K562 (cell line): Measurements from ENCODE around the gene MCRS1. TPM values are rescaled to one million over a fixed set of nuclear protein-coding genes. Genes with fewer than 3 reads are reported as not detected.

Experiments
- ATAC-seq: fragments of 200-7000 bp; cut with Tn5 transposase; 3 replicates; pipeline ENCODE4 v1.9.1; 2020; ENCODE audit warnings: moderate library complexity
- BruUV-seq: library from RNA; stranded (reverse); fragments of 400-500 nt; replicated peaks from 2 replicates; lab custom pipeline; 2021; lab: Mats Ljungman, UMichigan
- CTCF ChIA-PET: fragments of 300-600 bp; formaldehyde crosslinking; extraction: SDS; loops from one replicate; lab custom pipeline; 2021; ENCODE audit warnings: low intra/inter-chr PET ratio; lab: Yijun Ruan, JAX
- POLR2A ChIA-PET: fragments of 300-600, 350-650 bp; sonication (Branson Sonifier 250); formaldehyde crosslinking; extraction: SDS; loops from one replicate; lab custom pipeline; 2021; ENCODE audit warnings: antibody characterized with exemption, inconsistent platforms; lab: Yijun Ruan, JAX
- DNase-seq, 4 experiments: peaks; one replicate each; pipeline versions ENCODE4 v3.0.0 to v3.0.0-alpha.2; 2011 to 2018; ENCODE audit warnings: low spot score in 3 of 4, mixed read lengths in 3 of 4; ENCODE audit errors: extremely low read depth in 1 of 4
- FAIRE-seq: peaks from 2 replicates; lab custom pipeline; 2011; peaks lifted over from hg19 to GRCh38; lab: Jason Lieb, UNC
- H2AFZ ChIP-seq: 2 replicates; pipeline ENCODE4 v1.6.0; 2011; ENCODE audit warnings: low read depth, low read length, control low read depth, inconsistent platforms
- H3K27ac ChIP-seq: fragments of 200-600 bp; 3 replicates; pipeline ENCODE4 v1.8.0; 2011; ENCODE audit warnings: low read depth, mild to moderate bottlenecking, control low read depth, inconsistent platforms, low read length, moderate library complexity, mixed read lengths; ENCODE audit errors: extremely low read depth
- H3K27me3 ChIP-seq, 2 experiments: fragments of 300-600 bp in 1 of 2; 2 replicates in 1 of 2; 3 replicates in 1 of 2; pipeline versions ENCODE4 v1.6.0 to v1.8.0; 2011; ENCODE audit warnings: inconsistent platforms in 2 of 2, low read length in 2 of 2, mild to moderate bottlenecking in 1 of 2, mixed read lengths in 1 of 2, moderate library complexity in 1 of 2; ENCODE audit not compliant: control insufficient read depth in 2 of 2, insufficient read depth in 2 of 2
- H3K36me3 ChIP-seq: fragments of 300-600 bp; 3 replicates; pipeline ENCODE4 v1.8.0; 2011; ENCODE audit warnings: mild to moderate bottlenecking, low read length, inconsistent platforms; ENCODE audit not compliant: control insufficient read depth, insufficient read depth
- H3K4me1 ChIP-seq, 2 experiments: fragments of 200-600 bp in 1 of 2; replicated peaks in 1 of 2; 2 replicates in 1 of 2; 3 replicates in 1 of 2; pipeline versions ENCODE4 v1.5.1 to v1.8.0; 2011; ENCODE audit warnings: inconsistent platforms in 2 of 2, low read length in 2 of 2, mild to moderate bottlenecking in 1 of 2, mixed read lengths in 1 of 2, moderate library complexity in 1 of 2; ENCODE audit not compliant: control insufficient read depth in 2 of 2, insufficient read depth in 2 of 2
- H3K4me2 ChIP-seq: 2 replicates; pipeline ENCODE4 v1.6.1; 2011; ENCODE audit warnings: low read length, control low read depth, inconsistent platforms, mixed read lengths; ENCODE audit not compliant: insufficient read depth
- H3K4me3 ChIP-seq: fragments of 200-600 bp; sonication (generic), shearing (Covaris generic); 2 replicates; pipeline ENCODE4 v1.5.1; 2016; ENCODE audit warnings: control low read depth, inconsistent platforms
- H3K79me2 ChIP-seq: fragments of 200-600 bp; 3 replicates; pipeline ENCODE4 v1.8.0; 2011; ENCODE audit warnings: low read length, inconsistent platforms; ENCODE audit not compliant: control insufficient read depth, insufficient read depth
- H3K9ac ChIP-seq, 2 experiments: 2 replicates each; pipeline versions ENCODE4 v1.6.0 to v1.6.1; 2011; ENCODE audit warnings: low read depth in 2 of 2, low read length in 2 of 2, control low read depth in 1 of 2, inconsistent platforms in 1 of 2, mild to moderate bottlenecking in 1 of 2, mixed read lengths in 1 of 2; ENCODE audit not compliant: insufficient read depth in 1 of 2
- H3K9me1 ChIP-seq: one replicate; pipeline ENCODE4 v1.6.0; 2011; ENCODE audit warnings: inconsistent platforms, mild to moderate bottlenecking, low read length, moderate library complexity; ENCODE audit not compliant: control insufficient read depth, insufficient read depth
- H3K9me3 ChIP-seq: replicated peaks from 2 replicates; pipeline ENCODE4 v1.5.1; 2011; ENCODE audit warnings: low read depth, low read length, inconsistent platforms; ENCODE audit not compliant: control insufficient read depth, insufficient read depth
- H4K20me1 ChIP-seq: replicated peaks from 2 replicates; pipeline ENCODE4 v1.6.1; 2011; ENCODE audit warnings: low read length, inconsistent platforms, mixed read lengths; ENCODE audit not compliant: control insufficient read depth, insufficient read depth
- CEBPB ChIP-seq: fragments of 450-650 bp; IDR thresholded peaks from 2 replicates; pipeline ENCODE4 v1.6.1; 2016; ENCODE audit warnings: missing genetic modification characterization, missing compliant biosample characterization
- CEBPG ChIP-seq, 3 experiments: fragments of 200-800 bp in 1 of 3; sonication (Bioruptor generic) in 1 of 3; sonication (generic) in 1 of 3; formaldehyde crosslinking in 1 of 3; IDR thresholded peaks in 2 of 3; conservative IDR thresholded peaks in 1 of 3; 2 replicates each; pipeline versions ENCODE4 v1.6.1 to v1.8.0; 2016 to 2022; ENCODE audit warnings: missing compliant biosample characterization in 2 of 3, missing genetic modification characterization in 2 of 3, mild to moderate bottlenecking in 1 of 3, missing genetic modification reagents in 1 of 3
- CTCF ChIP-seq, 3 experiments: IDR thresholded peaks in 2 of 3; conservative IDR thresholded peaks in 1 of 3; 2 replicates each; pipeline ENCODE4 v1.5.1; 2011 to 2012; ENCODE audit warnings: low read length in 3 of 3, mild to moderate bottlenecking in 3 of 3, control low read depth in 2 of 3, improper control_type of control experiment in 1 of 3, inconsistent platforms in 1 of 3, low read depth in 1 of 3, mixed read lengths in 1 of 3, moderate library complexity in 1 of 3; ENCODE audit not compliant: insufficient read depth in 2 of 3
- HIVEP1 ChIP-seq: fragments of 250-450 bp; sonication (Bioruptor Pico); IDR thresholded peaks from 2 replicates; pipeline ENCODE4 v1.4.0; 2020; ENCODE audit warnings: mild to moderate bottlenecking
- HSF4 ChIP-seq: fragments of 250-450 bp; sonication (Bioruptor Pico); IDR thresholded peaks from 2 replicates; pipeline ENCODE4 v2.1.2; 2022; ENCODE audit warnings: mild to moderate bottlenecking, moderate library complexity, borderline replicate concordance
- TAL1 ChIP-seq: fragments of 450-650 bp; IDR thresholded peaks from 2 replicates; pipeline ENCODE4 v1.6.1; 2016; ENCODE audit warnings: mild to moderate bottlenecking
- WGBS: fragments of 100-300 bp; shearing (Covaris generic); methylation state at CpG from one replicate; pipeline ENCODE4 v1.1.6; 2016; ENCODE audit warnings: low coverage, mixed read lengths; ENCODE audit not compliant: insufficient coverage; ENCODE audit errors: missing lambda C conversion rate; 5-methylcytosine and 5-hydroxymethylcytosine counted together
- in situ Hi-C: fragments of 300-500 bp; cut with MboI; formaldehyde crosslinking; loops from 4 replicates; pipeline ENCODE4 v1.15.0; 2018; ENCODE audit warnings: inconsistent platforms, mixed read lengths
- intact Hi-C: fragments of 100-400 bp; cut with micrococcal nuclease; formaldehyde crosslinking; loops from 2 replicates; pipeline ENCODE4 v1.14.2; 2022
- polyA plus RNA-seq, 8 experiments: library from polyadenylated mRNA; depleted of rRNA in 4 of 8; stranded (reverse) in 5 of 8; unstranded in 3 of 8; fragments of >200 nt; fragmentation: Nextera tagmentation in 2 of 8; fragmentation: Illumina TruSeq in 1 of 8; extraction: Ambion mirVana in 2 of 8; extraction: Trizol in 1 of 8; gene quantifications; 2 replicates each; pipeline versions ENCODE4 v1.2.1 to v1.2.3, GENCODE V29; 2011 to 2014; ENCODE audit warnings: inconsistent platforms in 1 of 8, missing spikeins in 1 of 8
- total RNA-seq, 7 experiments: library from RNA; depleted of rRNA in 6 of 7; stranded (reverse); fragments of >200 nt in 6 of 7; fragmentation: Illumina TruSeq in 2 of 7; extraction: Trizol in 2 of 7; gene quantifications; 2 replicates each; pipeline versions ENCODE4 v1.2.1 to v1.2.3, GENCODE V29; 2011 to 2021; ENCODE audit warnings: low replicate concordance in 1 of 7
- TF ChIP-seq, protein P1 (sequence below): fragments of 450-650 bp; IDR thresholded peaks from 2 replicates; pipeline ENCODE4 v1.6.1; 2016; ENCODE audit warnings: low read depth, mild to moderate bottlenecking, moderate library complexity

MCRS1 gene
- total and polyA plus RNA-seq, 9 of the 15 experiments (the other 6 are each of a cell fraction or from before 2014, with no cell fraction given): 50.0 to 100 (median 73.2) TPM

DNA sequence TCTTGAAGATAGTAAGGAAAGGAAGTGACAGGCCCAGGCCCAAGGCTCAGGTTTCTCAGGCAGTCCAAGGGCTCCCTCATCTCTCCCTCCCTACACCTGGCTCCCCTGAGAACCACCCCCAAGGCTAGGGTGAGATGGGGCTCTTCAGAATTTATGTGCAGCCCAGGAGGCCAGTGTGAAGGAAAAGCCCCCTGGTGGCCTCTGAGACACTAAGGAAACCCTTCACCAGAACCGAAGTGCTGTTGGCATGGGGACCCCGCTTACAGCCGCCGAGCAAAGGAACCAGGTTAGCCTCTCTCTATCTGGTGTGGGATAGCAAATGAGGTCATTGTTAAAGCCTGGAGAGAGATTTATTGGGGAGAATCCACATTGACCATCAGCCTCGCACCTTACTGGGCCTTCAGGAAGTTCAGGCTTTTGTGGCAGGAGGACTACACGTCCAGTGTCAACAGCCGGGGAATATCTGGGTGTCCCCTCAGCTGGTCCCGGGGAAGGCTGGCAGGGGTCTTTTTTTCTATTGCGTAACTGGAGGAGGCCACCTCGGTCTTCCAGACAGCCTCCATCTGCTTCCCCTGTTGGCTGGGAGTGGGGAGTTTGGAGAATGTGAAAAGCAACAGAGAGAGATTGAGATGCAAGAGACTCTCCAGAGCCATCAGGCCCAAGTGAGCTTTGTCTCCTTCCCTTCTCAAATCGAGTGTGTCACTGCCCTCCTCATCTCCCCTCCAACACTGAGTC lies 19.4 kb upstream of the MCRS1 start:
- Histone ChIP-seq H3K27me3 (no peaks in the 10 kb centered on the region), H4K20me1 (no peaks in the 10 kb centered on the region), H3K9me1 (peaks cover 2% of the 10 kb centered on the region), H3K79me2 (no peaks in the 10 kb centered on the region), H2AFZ (no peak overlapping the region), H3K27ac (no peak overlapping the region), H3K9me3 (no peaks in the 10 kb centered on the region), H3K4me2 (no peak overlapping the region), H3K9ac (no peak overlapping the region), H3K4me1 (peaks cover 0 to 8% of the 10 kb centered on the region in 2 experiments; a peak in 1 of 5 replicates), H3K4me3 (no peak overlapping the region), H3K36me3 (peaks cover 36% of the 10 kb centered on the region; the same call in 2 of the 3 replicates)
- in situ Hi-C loops (no loop called here), intact Hi-C loops (no loop called here)
- no TSS peak for BruUV-seq
- DNase-seq: peak in 1 of 4 experiments; percentile 22
- ATAC-seq: peak; percentile 49
- WGBS: 78% methylated on average over 11 of the region's 11 CpGs
- ChIA-PET POLR2A (interaction anchor here (0.5 to 0.8 kb wide), 2 partner anchors 13 to 43 kb away, joined by 3 read pairs; no protein-coding TSS in a partner anchor), CTCF (no interaction called here)
- FAIRE-seq: no peak
- TF ChIP-seq CEBPG (CRISPR knock-in tag; IDR thresholded peaks at IDR 0.05) (no peak), CEBPG (tag; conservative IDR thresholded peaks at IDR 0.05 in 1 of 2, IDR thresholded peaks at IDR 0.05 in 1 of 2) (peak in 1 of 2 experiments; percentile 16; a peak in 1 of 4 replicates), TAL1 (no peak), CTCF (IDR thresholded peaks at IDR 0.05 in 2 of 3, conservative IDR thresholded peaks at IDR 0.05 in 1 of 3; ENCODE audit: insufficient read depth in 2 of 3, low read depth in 1 of 3, low read length in 3 of 3) (0 out of 6 replicates have a peak, but pooled peaks of 1 of the 3 experiments have one; percentile 12), CEBPB (tag) (0 out of 2 replicates have a peak, but pooled peaks have one; percentile 35), HSF4 (CRISPR knock-in tag) (no peak), HIVEP1 (CRISPR knock-in tag) (no peak)
- TF ChIP-seq, protein P1, sequence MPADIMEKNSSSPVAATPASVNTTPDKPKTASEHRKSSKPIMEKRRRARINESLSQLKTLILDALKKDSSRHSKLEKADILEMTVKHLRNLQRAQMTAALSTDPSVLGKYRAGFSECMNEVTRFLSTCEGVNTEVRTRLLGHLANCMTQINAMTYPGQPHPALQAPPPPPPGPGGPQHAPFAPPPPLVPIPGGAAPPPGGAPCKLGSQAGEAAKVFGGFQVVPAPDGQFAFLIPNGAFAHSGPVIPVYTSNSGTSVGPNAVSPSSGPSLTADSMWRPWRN: no peak
